Choroid plexus epithelial cell (primary cell): ENCODE results near the gene HMGB1.

Experiments
- DNase-seq: peaks from one replicate; pipeline ENCODE4 v3.0.0-alpha.2; 2010; ENCODE audit warnings: low read depth
- H3K4me3 ChIP-seq: 2 replicates; pipeline ENCODE4 v1.5.1; 2011; ENCODE audit warnings: low read depth, mild to moderate bottlenecking, control low read depth, low read length, moderate library complexity
- CTCF ChIP-seq: conservative IDR thresholded peaks from 2 replicates; pipeline ENCODE4 v1.5.1; 2011; ENCODE audit warnings: low read depth, mild to moderate bottlenecking, control low read depth, inconsistent platforms, low read length, moderate library complexity

The HMGB1 gene

GRCh38 chr13:30421093-30422053 is 44.4 kb downstream of the HMGB1 start:
- DNase-seq = peak; percentile 78
- H3K4me3 ChIP-seq = peak overlapping the region; percentile 69
- TF ChIP-seq CTCF = no peak

GRCh38 chr13:30418717-30419459 is 46.8 kb downstream of the HMGB1 start:
- TF ChIP-seq CTCF = no peak
- H3K4me3 ChIP-seq = no peak overlapping the region
- no peak for DNase-seq

GRCh38 chr13:30418075-30418716 is 47.5 kb downstream of the HMGB1 start:
- TF ChIP-seq CTCF = no peak
- H3K4me3 ChIP-seq = no peak overlapping the region
- no peak for DNase-seq

DNA sequence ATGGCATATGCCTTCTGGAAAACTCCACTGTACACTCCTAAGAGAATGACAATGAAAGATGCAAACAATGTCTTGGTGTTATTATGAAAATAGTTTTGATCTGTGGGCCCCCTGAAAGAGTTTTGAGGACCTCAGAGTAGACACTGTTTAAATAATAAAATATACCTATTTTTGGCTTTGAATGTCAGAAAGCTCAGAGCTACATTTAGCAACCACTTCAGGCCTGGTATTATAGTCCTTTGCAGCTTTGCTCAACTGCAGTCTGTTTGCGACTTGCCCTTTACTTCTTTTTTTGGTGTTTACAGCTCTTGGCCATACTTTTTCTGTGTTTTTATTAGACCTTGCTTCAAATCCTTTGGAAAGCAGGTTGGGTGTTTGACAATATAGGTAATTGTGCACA is 49.3 kb downstream of the HMGB1 start:
- TF ChIP-seq CTCF = no peak
- DNase-seq = no peak
- no peak overlapping the region for H3K4me3 ChIP-seq

GRCh38 chr13:30415430-30416030 is 50.2 kb downstream of the HMGB1 start:
- no peak for TF ChIP-seq CTCF
- no peak overlapping the region for H3K4me3 ChIP-seq
- DNase-seq = no peak

GRCh38 chr13:30413842-30414241 is 51.9 kb downstream of the HMGB1 start:
- no peak for TF ChIP-seq CTCF
- no peak for DNase-seq

More at GRCh38 chr13:30413842-30414241, 51.9 kb downstream of the HMGB1 start:
- no peak overlapping the region for H3K4me3 ChIP-seq
